ENCODE measurements around the gene POU2AF1. TPM values are rescaled to one million over a fixed set of nuclear protein-coding genes. Genes with fewer than 3 reads are reported as not detected.

Gene POU2AF1
- total and polyA plus RNA-seq, 2 donors (not counting 1 experiment from before 2014, with no cell fraction given) = 0.17 TPM; not detected in 1

GRCh38 chr11:111416231-111416960 lies 37.3 kb upstream of the POU2AF1 start:
- no peaks in the 10 kb centered on the region for H4K20me1 ChIP-seq (ENCODE audit: control insufficient read depth, extremely low read depth, insufficient read depth, low read length)

GRCh38 chr11:111414936-111415335 lies 35.9 kb upstream of the POU2AF1 start:
- H3K27me3 ChIP-seq (ENCODE audit: control insufficient read depth, insufficient read depth, low read length) = peaks cover 30% of the 10 kb centered on the region
- H3K9ac ChIP-seq (ENCODE audit: insufficient read depth, low read length) = no peak overlapping the region
- no peaks in the 10 kb centered on the region for H3K9me3 ChIP-seq (ENCODE audit: control insufficient read depth, insufficient read depth, low read depth, low read length)
- H2AFZ ChIP-seq (ENCODE audit: low read length) = no peak overlapping the region
- no peaks in the 10 kb centered on the region for H4K20me1 ChIP-seq (ENCODE audit: control insufficient read depth, extremely low read depth, insufficient read depth, low read length)
- H3K36me3 ChIP-seq (ENCODE audit: control insufficient read depth, insufficient read depth, low read length) = no peaks in the 10 kb centered on the region
- TF ChIP-seq EZH2 (IDR thresholded peaks at IDR 0.05; ENCODE audit: low read length, missing control alignments) (no peak), CTCF (conservative IDR thresholded peaks at IDR 0.05 in 1 of 2, IDR thresholded peaks at IDR 0.05 in 1 of 2; ENCODE audit: low read depth in 1 of 2, low read length in 2 of 2) (no peak)
- H3K4me2 ChIP-seq (ENCODE audit: extremely low read depth, insufficient read depth, low read length) = no peak overlapping the region
- H3K4me3 ChIP-seq (replicated peaks in 1 of 4; ENCODE audit: control extremely low read depth in 1 of 4, insufficient read depth in 1 of 4, low read depth in 3 of 4, low read length in 4 of 4) = no peak overlapping the region
- H3K79me2 ChIP-seq (ENCODE audit: control insufficient read depth, insufficient read depth, low read length) = no peaks in the 10 kb centered on the region
- DNase-seq (ENCODE audit: low read depth in 2 of 2) = no peak
- H3K27ac ChIP-seq (ENCODE audit: insufficient read depth, low read length) = no peak overlapping the region
- no peaks in the 10 kb centered on the region for H3K4me1 ChIP-seq (ENCODE audit: control insufficient read depth, extremely low read depth, insufficient read depth, low read length)

More at GRCh38 chr11:111416231-111416960, 37.3 kb upstream of the POU2AF1 start:
- no peaks in the 10 kb centered on the region for H3K79me2 ChIP-seq (ENCODE audit: control insufficient read depth, insufficient read depth, low read length)
- H3K4me1 ChIP-seq (ENCODE audit: control insufficient read depth, extremely low read depth, insufficient read depth, low read length) = no peaks in the 10 kb centered on the region
- no peak overlapping the region for H2AFZ ChIP-seq (ENCODE audit: low read length)
- H3K9me3 ChIP-seq (ENCODE audit: control insufficient read depth, insufficient read depth, low read depth, low read length) = no peaks in the 10 kb centered on the region
- peaks cover 29% of the 10 kb centered on the region for H3K27me3 ChIP-seq (ENCODE audit: control insufficient read depth, insufficient read depth, low read length)
- no peak overlapping the region for H3K4me2 ChIP-seq (ENCODE audit: extremely low read depth, insufficient read depth, low read length)
- no peak for DNase-seq (ENCODE audit: low read depth in 2 of 2)
- H3K27ac ChIP-seq (ENCODE audit: insufficient read depth, low read length) = no peak overlapping the region
- no peak overlapping the region for H3K4me3 ChIP-seq (replicated peaks in 1 of 4; ENCODE audit: control extremely low read depth in 1 of 4, insufficient read depth in 1 of 4, low read depth in 3 of 4, low read length in 4 of 4)
- TF ChIP-seq CTCF (conservative IDR thresholded peaks at IDR 0.05 in 1 of 2, IDR thresholded peaks at IDR 0.05 in 1 of 2; ENCODE audit: low read depth in 1 of 2, low read length in 2 of 2) = no peak
- no peak for TF ChIP-seq EZH2 (IDR thresholded peaks at IDR 0.05; ENCODE audit: low read length, missing control alignments)
- H3K9ac ChIP-seq (ENCODE audit: insufficient read depth, low read length) = no peak overlapping the region
- H3K36me3 ChIP-seq (ENCODE audit: control insufficient read depth, insufficient read depth, low read length) = no peaks in the 10 kb centered on the region

DNA sequence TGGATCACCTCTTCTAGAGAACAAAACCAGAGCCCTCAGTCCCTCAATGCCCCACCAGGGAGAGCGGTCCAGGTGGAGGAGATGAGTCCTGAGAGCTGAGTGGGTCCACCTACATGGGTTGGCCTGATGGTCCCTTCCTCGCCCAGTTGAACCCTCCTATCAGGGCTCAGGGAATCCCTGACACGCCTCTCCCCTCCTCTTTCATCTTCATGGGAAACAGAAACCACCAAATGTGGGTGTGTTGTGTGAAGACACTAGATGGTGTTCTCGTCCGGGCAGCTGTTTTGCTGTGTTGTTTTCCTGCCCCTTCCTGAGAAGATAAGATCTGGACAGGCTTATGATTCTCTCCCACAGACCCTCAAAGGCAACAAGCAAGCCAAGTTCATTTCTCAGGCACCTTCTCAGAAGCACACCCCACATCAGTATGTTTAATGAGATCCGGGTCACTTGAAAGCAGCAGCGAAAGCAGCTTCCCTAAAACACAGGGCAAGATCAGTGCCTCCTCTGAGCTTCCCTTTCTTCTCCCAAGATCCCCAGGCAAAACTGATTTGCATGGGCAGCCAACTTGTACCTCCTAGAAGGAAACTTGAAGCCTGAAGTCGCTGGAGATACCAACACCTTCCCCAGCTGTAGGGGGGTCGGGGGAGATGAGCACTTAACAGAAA lies 35.3 kb upstream of the POU2AF1 start:
- no peaks in the 10 kb centered on the region for H3K36me3 ChIP-seq (ENCODE audit: control insufficient read depth, insufficient read depth, low read length)
- DNase-seq (ENCODE audit: low read depth in 2 of 2) = no peak
- no peaks in the 10 kb centered on the region for H3K4me1 ChIP-seq (ENCODE audit: control insufficient read depth, extremely low read depth, insufficient read depth, low read length)
- no peaks in the 10 kb centered on the region for H4K20me1 ChIP-seq (ENCODE audit: control insufficient read depth, extremely low read depth, insufficient read depth, low read length)
- no peak overlapping the region for H3K27ac ChIP-seq (ENCODE audit: insufficient read depth, low read length)
- no peak overlapping the region for H3K4me3 ChIP-seq (replicated peaks in 1 of 4; ENCODE audit: control extremely low read depth in 1 of 4, insufficient read depth in 1 of 4, low read depth in 3 of 4, low read length in 4 of 4)
- H3K9me3 ChIP-seq (ENCODE audit: control insufficient read depth, insufficient read depth, low read depth, low read length) = no peaks in the 10 kb centered on the region
- no peaks in the 10 kb centered on the region for H3K79me2 ChIP-seq (ENCODE audit: control insufficient read depth, insufficient read depth, low read length)
- no peak overlapping the region for H2AFZ ChIP-seq (ENCODE audit: low read length)
- H3K27me3 ChIP-seq (ENCODE audit: control insufficient read depth, insufficient read depth, low read length) = peaks cover 30% of the 10 kb centered on the region
- H3K4me2 ChIP-seq (ENCODE audit: extremely low read depth, insufficient read depth, low read length) = no peak overlapping the region
- TF ChIP-seq EZH2 (IDR thresholded peaks at IDR 0.05; ENCODE audit: low read length, missing control alignments) (no peak), CTCF (conservative IDR thresholded peaks at IDR 0.05 in 1 of 2, IDR thresholded peaks at IDR 0.05 in 1 of 2; ENCODE audit: low read depth in 1 of 2, low read length in 2 of 2) (no peak)
- H3K9ac ChIP-seq (ENCODE audit: insufficient read depth, low read length) = no peak overlapping the region
